GM21381 (cell line): ENCODE measurements around the gene SLC2A6.

Experiments
- ATAC-seq: cut with Tn5 transposase; IDR thresholded peaks from one replicate; pipeline ENCODE4 v1.9.1; 2021; ENCODE audit warnings: mild to moderate bottlenecking, moderate library complexity; ENCODE audit not compliant: unreplicated experiment

The SLC2A6 gene

DNA sequence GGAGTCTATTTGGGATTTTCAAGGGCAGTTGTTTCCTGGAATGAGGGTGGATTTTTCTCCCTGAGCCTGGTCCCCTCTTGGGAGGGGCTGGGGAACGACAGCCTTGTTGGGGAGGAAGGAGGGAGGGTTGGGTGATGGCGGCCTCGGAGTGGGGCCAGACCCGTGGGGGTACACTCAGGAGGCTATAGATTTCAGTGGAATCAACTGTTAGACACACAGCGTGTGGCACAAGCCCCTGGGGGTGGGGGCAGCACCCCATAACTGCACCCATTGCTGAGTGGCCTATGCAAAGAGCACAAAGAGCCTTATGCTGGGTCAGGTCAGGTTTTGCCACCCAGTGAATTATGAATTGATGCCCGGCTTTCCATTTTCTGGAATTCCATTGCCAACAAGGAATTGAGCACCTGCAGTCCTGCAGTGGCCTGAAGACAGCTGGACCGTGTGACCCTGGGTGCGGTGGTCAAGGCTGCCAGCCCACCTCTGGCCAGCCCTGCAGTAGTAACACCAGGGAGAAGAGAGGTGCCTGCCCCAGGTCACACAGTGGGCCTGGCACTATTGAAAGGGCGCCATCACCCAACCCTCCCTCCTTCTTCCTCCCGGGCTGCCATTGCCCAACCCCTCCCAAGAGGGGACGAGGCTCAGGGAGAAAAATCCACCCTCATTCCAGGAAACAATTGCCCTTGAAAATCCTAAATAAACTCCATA, 37.5 kb upstream of the SLC2A6 start:
- no peak for ATAC-seq

DNA sequence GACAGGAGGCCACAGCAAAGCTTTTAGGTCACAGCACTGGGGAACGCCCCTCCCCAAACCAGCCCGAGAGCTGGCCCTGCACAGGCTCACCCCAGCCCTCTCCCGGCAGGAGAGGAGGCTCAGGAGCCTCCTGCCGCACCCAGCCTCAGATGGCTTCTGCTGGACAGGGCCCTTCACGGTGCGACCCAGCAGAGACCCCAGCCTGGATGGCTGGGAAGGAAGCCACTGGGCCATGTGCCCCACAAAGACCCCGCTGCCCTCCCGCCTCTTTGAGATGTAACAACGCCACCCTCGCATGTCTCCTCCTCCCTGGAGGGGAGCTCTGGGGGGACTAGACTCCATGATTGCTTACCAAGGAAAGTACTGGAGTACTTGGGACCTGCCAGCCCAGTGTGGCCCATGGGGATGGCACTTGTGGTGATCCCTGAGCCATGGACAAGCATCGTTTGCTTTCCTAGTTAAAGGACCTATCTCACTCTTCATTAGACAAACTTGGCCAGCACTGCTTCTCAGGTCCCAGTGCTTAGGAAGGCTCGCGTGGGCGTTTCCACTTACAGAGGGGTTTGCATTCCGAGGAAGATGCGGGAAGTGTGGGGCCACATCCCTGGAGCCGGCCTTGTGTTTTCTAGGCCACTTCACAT, 36.8 kb upstream of the SLC2A6 start:
- ATAC-seq, result no peak

DNA sequence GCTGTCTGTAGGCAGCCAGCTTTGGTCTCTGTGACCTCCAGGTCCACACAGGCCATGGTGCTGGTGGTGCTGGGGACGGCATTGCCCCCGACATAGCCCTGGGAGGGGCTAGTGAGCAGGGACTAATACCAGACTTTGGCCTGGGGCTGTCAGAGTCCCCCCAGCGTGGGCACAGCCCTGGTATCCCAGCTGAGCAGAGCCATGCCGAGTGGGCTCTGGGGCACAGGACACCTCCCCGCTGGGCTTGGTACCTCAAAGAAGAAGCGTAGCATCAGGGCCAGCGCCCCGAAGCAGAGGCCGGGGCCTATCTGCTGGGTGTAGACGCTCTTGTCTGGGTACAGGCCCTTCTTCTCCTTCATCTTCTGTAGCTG, 36.3 kb upstream of the SLC2A6 start:
- no peak for ATAC-seq

DNA sequence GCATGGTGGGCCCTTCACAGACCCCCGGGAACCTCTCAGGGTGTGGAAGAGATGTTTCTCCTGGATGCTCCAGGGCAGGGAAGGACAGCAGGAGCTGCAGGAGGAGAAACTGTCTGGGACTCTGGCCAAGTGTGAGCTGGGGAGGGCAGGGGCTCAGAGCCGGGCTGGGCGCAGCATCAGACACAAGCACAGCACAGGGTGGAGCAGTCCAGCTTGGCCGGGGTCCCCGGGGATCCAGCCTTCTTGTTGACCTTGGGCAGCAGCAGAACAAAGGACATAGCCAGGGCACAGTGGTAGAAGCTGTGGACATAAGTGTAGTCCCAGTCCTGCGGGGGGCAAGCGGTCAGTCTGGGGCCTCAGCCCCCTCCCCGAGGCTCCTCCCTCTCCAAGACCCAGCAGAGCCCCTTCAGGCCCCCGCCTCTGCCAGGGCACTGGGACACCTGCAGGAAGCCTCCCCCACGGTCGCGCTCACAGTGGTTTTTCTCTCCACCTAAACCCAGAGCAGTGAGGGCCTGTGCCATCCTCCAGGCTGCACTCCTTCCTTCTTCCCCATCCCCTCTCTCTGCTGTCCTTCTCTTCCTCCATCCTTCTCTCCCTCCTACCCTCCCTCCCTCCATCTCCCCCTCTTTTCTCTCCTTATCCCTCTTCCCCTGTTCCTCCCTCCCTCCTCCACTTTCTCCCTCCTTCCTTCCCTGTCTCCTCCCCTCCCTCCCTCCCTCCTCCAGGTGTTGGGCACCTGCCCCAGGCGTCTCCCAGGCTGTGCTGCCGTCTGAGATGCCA, 35.8 kb upstream of the SLC2A6 start:
- ATAC-seq, result no peak

DNA sequence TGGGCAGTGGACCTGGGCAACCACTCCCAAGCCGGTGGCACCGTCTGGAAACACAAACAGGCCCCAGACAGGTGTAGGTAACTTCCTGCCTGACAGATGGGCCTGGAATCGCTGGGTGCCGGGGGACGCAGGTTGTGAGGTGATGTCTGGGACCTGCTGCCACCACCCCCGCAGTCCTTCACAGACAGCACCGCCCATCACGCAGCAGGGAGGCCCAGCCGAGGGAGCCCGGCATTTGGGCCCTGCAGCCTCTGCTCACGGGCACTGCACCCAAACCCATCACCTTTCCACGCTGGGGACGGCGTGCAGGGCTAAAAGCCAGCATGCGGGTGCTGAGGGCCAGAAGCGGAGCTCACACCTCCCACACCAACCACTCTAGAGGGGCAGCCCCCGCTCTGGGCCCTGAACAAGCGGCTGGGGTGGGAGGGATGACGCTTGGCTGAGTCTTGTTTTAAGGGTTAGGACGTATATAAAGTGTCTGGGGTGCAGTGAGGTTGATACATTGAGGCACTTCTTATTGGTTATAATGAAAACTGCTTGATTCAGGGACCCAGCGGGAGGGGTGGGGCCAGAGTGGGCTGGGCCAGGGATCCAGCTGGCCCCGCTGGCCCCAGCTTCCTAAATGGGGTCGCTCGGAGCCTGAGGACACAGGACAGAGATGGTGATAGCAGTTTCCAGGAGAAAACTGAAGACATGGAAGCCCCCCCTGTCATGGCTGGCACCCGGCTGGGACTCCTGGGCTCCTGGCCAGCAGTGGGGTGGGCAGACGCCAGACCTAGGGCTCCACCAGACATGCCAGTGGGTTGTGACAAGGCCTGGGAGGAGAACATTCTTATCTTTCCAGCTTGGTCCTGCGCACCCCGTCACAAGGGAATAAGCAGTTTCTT, 34.6 kb upstream of the SLC2A6 start:
- no peak for ATAC-seq

DNA sequence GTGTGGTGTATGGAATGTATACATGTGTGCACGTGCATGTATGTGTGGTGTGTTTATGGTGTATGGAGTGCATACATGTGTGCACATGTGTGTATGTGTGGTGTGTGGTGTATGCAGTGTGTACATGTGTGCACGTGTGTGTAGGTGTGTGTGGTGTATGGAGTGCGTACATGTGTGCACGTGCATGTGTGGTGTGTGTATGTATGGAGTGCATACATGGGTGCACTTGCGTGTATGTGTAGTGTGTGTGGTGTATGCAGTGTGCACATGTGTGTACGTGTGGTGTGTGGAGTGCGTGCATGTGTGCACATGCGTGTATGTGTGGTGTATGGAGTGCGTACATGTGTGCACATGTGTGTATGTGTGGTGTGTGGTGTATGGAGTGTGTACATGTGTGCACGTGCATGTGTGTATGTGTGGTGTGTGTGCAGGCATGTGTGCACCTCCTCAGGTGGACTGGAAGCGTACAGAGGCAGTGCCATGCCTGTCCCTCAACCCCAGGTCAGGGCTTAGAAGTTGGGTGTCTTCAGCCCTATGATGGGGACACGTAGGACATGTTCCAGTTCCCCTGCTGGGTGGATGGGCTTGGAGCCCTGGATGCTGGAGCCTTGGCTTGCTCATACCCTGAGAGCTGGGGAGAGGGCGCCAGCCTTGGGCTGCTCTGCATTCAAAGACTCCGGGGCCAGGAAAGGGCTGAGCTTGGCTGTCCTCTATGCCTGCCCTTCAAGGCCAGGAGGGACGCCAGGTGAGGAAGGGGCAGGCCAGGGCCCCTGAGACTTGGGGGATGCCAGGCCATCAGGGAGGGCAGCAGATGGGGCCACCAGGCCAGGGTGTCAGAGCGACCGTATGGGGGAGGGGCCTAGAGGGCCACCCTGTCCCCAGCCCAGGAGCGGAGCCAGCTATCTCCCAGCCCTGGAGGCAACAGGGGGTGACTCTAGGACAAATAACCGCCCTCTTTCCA, 33.6 kb upstream of the SLC2A6 start:
- ATAC-seq, result no peak

DNA sequence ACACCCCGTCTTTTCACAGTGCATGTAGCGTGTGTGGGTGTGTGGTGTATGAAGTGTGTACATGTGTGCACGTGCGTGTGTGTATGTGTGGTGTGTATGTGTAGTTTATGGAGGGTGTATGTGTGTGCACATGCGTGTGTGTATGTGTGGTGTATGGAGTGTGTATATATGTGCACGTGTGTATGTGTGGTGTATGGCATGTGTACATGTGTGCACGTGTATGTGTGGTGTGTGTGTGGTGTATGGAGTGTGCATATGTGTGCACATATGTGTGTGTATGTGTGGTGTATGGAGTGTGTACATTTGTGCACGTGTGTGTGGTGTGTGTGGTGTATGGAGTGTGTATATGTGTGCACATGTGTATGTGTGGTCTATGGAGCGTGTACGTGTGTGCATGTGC, 32.7 kb upstream of the SLC2A6 start:
- ATAC-seq, result no peak

DNA sequence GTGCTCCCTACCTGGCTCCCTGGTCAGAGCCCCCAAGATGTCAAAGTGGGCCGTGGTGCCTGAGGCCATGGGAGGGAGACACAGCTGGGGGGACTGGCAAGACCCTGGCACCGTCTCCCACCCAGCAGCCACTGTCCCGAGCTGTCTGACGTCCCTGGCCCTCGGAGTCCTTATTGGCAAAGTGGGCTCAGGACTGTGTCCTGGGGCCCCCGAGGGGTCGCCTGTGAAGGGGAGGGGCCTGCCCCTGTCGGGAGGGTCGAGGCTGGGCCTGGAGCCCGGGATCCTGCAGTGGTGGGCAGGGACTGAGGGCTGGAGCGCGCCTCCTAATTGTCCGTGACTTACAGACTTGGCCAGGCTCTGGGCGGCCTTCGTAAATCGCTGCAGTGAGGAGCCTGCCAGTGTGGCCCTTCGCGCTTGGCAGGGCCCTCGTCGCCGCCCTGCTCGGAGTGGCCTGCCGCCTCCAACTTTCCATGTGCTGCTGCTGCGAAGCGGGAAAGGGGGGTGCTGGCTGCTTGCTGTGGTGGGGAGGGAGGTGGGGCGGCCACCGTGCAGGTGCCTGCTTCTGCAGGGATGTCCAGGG, 32.1 kb upstream of the SLC2A6 start:
- ATAC-seq, result no peak

DNA sequence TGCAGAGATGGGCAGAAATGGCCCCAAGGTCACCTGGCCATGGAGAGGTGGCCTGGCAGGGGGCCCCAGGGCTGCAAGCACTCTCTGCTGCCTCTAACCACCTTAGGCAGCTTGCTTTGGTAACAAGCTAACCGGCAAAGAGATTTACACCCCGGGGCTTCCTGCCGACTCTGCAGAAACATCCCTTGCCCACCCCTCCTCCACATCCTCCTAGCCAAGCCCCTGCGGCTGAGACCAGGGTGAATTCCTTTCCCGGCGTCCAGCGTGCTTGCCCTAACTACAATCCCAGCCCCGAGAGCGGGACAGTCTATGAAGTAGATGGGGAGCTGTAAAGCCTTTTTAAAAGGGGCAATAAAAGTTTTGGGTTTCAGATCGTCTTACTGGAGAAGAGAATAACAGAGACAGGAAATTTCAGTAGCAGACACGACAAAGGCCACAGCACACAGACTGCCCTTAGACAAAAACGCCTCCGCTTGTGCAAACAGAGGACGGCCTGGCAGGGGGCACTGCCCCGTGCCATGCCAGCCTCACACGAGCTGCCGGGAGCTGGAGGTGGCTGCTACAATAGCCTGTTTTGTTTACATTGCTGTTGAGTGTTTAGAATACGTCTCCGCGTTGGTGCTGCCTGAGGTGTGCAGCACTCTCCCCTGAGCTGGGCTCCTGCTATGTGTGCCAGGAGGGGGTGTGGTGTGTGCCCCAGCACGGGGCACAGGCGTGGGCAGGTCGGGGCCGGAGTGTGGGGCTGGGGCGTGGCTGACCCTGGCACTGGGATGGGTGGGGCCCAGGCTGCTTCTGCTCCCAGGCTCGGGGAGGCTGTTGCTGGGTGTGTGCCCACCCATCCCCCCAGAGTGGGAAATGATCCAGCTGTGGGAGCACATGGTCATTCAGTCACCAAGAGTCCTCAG, 30.5 kb upstream of the SLC2A6 start:
- no peak for ATAC-seq

DNA sequence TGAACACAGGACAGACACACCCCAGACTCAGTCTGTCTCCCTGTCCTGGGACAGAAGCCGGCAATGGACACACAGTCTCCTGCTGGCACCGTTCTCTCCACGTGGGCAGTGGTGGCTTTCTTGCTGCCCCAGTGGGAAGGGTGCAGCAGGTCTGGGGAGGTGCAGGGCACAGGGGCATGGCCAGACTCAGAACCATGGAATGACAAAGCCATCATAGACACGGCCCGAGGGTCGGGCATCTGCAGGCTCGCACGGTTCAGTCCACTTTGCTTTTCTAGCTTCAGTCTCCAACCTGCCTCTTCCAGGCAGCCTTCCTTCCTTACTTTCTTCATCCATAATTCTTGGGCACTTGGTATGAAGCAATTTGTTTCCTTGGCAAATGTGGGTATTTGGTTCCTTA, 29.1 kb upstream of the SLC2A6 start:
- no peak for ATAC-seq

DNA sequence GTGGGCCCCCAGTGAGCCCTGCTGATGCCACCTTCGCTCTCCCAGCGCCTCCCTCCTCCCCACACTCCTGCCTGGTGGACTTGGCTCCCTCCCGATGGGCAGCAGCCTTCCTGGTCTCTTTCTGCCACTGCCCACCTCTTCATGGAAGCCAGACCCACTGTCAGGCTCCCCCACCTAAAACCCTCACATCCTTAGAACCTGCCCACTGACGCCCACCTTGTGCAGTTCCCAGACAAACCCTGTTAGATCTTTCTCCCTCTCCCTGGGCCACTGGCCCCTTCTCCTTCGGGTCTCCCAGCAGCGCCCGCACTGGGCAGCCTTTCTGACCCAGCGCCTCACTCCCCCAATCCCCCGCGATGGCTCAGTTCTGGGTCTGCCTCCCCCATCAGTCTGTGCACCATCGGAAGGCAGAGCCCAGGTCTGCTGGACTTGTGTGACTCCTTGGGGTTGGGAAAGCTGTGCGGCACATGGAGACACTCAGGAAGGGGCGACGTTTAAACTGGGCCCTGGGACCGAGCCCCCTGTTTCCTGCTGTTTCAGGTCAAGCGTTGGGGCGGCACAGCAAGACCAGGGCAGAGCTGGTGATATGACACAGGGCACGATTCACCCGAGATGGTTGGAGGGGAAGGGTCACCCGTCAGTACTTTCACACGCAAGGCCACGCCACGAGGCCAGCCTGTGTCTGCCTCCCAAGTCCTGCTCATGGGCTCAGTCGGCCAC, 28.5 kb upstream of the SLC2A6 start:
- ATAC-seq, result no peak

DNA sequence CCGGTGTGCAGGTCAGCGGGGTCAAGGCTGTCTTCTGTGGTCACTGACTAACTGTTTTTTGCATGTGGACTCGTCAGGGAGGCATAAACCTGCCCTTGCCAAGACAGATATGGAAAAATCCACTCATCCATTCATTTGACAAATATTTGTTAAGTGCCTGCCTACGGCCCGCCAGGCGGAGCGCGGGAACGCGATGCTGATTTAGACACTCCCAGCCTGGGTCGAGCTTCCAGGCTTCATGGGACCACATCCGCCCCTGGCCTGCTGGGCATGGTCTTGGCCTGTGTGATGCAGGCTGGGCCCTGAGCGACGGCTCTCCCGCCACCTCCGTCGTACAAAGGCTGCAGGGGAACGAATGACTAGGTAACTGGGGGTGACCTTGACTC, 27.7 kb upstream of the SLC2A6 start:
- ATAC-seq, result no peak

DNA sequence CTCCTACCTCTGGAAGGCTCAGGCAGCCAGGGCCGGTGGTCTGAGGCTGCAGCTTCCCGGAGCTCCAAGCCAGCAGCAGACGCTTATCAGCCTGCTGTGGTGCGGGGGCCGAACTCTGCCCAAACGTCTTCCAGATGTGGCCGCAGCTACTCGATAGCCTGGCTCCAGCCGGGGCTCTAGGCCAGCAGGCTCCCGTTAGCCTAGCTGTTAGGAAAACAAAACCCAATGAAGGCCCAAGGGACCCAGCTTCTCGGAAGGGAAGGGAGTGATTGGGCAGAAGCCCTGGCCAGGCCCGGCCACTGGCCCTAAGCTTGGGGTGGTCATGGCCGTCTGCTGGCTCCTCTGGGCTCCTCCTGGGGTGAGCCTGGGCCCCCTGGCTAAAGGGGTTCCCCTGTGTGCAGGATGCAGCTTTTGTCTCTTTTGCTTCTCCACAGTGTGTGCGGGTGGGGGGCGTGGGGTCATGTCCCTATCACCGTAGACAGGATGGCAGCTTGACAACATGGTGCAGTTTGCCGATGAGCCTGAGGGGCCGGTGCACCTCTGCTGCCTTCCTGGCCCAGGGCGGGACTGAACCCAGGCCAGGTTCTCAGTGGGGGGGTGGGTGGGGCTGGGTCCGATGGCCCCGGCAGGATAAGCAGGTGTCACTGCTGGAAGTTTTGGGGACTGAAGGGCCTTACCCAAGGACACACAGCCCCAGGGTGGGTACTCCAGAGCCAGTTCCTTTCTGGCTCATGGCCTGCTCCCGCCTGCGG, 27.2 kb upstream of the SLC2A6 start:
- no peak for ATAC-seq

DNA sequence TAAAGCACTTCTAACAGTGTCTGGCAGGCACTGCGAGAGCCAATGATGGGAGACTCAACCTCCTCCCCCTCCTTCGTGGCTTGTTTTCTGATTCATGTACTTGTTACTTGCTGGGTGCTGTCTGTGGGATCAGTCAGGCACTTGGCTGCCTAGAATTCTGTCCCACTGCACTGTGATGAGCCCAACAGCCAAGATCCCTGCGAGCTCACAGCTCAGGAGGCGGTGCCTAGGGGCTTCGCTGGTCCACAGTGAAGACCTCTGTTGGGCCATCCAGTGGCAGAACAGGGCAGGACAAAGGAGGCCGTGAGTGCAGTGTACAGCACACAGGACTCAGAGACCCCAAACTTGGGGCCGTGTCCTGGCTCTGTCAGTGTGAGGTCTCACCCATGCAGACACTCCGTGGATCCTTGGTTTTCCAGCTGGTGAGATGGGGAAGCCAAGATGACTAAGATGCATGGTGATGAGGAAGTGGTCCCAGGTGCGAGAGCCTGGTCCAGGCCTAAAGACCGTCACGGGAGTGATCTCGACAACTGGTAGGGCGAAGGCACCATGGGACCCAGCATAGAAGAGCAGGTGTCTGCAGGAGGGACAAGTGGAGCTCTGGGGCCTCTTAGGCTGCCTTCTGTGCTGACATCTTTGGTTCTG, 26.4 kb upstream of the SLC2A6 start:
- ATAC-seq, result no peak

DNA sequence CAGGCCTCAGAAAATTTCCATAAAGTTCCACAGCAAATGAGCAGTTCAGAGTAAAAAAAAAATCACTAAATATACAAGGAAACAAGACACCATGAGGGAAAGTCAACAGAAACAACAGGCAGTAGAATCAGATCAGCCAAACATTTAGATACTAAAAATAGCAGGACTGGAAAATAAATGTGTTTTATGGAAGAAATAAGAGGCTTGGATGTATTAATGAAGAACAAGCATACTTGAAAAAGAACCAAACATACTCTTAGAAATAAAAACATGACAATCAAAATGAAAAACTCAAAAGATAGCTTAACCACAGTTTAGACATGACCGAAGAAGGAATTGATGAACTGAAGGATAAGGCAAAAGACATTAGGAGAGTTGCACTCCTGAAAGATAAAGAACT, 23.2 kb upstream of the SLC2A6 start:
- no peak for ATAC-seq

DNA sequence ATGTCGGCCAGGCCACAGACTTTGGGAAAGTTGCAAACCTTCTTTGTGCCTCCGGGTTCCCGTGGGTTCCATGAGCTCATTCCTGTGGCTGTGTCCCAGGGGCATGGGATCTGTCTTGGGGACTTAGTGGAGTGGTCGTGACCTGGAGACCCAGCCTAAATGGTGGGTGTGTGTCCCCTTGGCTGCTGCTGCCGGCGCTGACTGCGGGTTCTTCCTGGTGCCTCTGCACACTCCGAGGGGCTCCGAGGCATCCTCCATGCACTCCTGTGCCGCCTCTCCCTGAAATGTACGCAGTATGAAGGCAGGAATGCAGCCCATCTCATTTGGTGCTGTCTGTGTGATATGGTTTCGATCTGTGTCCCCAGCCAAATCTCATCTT, 21.0 kb upstream of the SLC2A6 start:
- ATAC-seq, result no peak
